H1 (cell line): ENCODE results near the gene RPP25. TPM values are rescaled to one million over a fixed set of nuclear protein-coding genes. Genes with fewer than 3 reads are reported as not detected.

Source experiments
- HDAC2 ChIP-seq, 2 experiments: fragments of 300-600 bp in 1 of 2; sonication (generic) in 1 of 2; IDR thresholded peaks; 2 replicates each; pipeline ENCODE4 v1.6.1; 2011 to 2012; ENCODE audit warnings: low read depth in 2 of 2, low read length in 2 of 2, mild to moderate bottlenecking in 2 of 2, moderate library complexity in 2 of 2, borderline replicate concordance in 1 of 2, inconsistent platforms in 1 of 2
- RAD21 ChIP-seq, 2 experiments: IDR thresholded peaks in 1 of 2; conservative IDR thresholded peaks in 1 of 2; 2 replicates each; pipeline ENCODE4 v1.6.1; 2011; ENCODE audit warnings: low read depth in 2 of 2, low read length in 2 of 2, improper control_type of control experiment in 1 of 2, inconsistent platforms in 1 of 2, mild to moderate bottlenecking in 1 of 2, moderate library complexity in 1 of 2
- polyA plus RNA-seq, 7 experiments: library from polyadenylated mRNA; depleted of rRNA in 3 of 7; stranded (reverse) in 5 of 7; unstranded in 2 of 7; fragments of >200 nt in 5 of 7; fragments of 200-250 nt in 2 of 7; gene quantifications; 1 replicate in 5 of 7; 2 replicates in 1 of 7; 4 replicates in 1 of 7; pipeline versions ENCODE4 v1.2.1 to v1.2.3, GENCODE V29; 2011 to 2013; ENCODE audit warnings: missing spikeins in 2 of 7, mixed read lengths in 2 of 7
- total RNA-seq: library from RNA; stranded (reverse); fragmentation: NEBNext Ultra II Directional; extraction: Animal tissue kit (Norgen Biotek cat#: 25700); gene quantifications from 2 replicates; pipeline ENCODE4 v1.2.1, GENCODE V29; 2021

Gene RPP25
- total and polyA plus RNA-seq, 2 of the 8 experiments (the other 6 are each of a cell fraction or from before 2014, with no cell fraction given), result 17.4 to 19.8 TPM

DNA sequence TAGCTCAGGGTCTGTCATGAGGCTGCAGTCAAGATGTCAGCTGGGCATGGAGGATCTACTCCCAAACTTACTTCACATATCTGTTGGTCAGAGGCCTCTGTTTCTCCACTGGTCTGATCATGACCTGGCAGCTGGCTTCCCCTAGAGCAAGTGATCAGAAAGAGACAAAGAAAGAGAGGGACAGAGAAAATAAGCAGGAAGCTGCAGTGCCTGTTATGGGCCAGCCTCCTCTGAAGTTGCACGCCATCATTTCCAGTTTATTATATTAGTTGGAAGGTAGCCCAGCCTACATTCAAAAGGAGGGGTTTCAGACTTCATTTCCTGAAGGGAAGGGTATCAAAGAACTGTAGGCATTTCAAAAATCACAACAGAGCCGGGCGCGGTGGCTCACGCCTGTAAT lies 5.0 kb upstream of the RPP25 start (continued):
- TF ChIP-seq HDAC2 (IDR thresholded peaks at IDR 0.05; ENCODE audit: borderline replicate concordance in 1 of 2, low read depth in 2 of 2, low read length in 2 of 2) (no peak), RAD21 (IDR thresholded peaks at IDR 0.05 in 1 of 2, conservative IDR thresholded peaks at IDR 0.05 in 1 of 2; ENCODE audit: low read depth in 2 of 2, low read length in 2 of 2) (no peak)
